GM21717 (cell line): ENCODE data around the gene ENAM.
"Not testable (repeated sequence)": the region's sequence is repeated elsewhere in the genome, so short reads cannot be mapped to it uniquely, and the experiment has no call there.

ENCODE experiments used
- ATAC-seq: cut with Tn5 transposase; IDR thresholded peaks from one replicate; pipeline ENCODE4 v1.9.1; 2021; ENCODE audit warnings: mild to moderate bottlenecking, moderate library complexity; ENCODE audit not compliant: unreplicated experiment

The ENAM gene

DNA sequence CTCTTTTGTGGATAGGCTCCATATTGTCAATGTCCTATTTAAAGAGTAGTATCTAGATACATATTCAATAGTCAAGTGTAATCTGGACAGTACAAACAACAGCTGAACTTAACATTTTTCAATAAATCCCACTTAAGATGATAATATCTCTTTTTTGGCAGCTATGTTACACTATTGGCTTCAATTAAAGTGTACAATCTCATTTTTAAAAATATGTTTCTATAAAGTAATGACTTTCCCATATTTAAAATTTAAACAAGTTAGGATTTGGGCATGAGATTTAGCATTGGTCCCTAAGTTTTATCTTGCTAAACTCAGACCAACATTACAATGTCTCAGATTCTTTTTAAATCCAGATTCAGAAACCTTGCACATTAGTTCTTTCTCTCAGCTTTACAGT lies 45.6 kb downstream of the ENAM start:
- ATAC-seq, result no peak

DNA sequence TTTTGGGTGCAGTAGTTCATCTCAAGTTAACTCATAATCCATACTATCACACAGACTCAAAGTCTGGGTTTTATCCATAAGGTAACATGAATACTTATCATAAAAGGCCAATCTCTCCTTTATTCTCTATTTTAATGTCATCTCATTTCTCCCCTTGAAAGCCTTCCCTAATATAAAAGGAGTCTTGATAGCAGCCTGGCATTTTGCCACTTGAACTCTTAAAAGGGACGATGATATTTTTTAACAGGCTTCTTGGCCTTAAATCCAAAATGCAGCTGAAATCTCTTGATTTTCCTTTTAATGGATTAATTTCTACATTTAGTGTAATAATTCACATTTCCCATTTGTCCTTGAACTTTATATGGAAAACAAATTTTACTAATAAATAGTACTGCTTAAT lies 46.2 kb downstream of the ENAM start:
- ATAC-seq, result no peak

GRCh38 chr4:70676554-70677090 lies 48.1 kb downstream of the ENAM start:
- no peak for ATAC-seq

DNA sequence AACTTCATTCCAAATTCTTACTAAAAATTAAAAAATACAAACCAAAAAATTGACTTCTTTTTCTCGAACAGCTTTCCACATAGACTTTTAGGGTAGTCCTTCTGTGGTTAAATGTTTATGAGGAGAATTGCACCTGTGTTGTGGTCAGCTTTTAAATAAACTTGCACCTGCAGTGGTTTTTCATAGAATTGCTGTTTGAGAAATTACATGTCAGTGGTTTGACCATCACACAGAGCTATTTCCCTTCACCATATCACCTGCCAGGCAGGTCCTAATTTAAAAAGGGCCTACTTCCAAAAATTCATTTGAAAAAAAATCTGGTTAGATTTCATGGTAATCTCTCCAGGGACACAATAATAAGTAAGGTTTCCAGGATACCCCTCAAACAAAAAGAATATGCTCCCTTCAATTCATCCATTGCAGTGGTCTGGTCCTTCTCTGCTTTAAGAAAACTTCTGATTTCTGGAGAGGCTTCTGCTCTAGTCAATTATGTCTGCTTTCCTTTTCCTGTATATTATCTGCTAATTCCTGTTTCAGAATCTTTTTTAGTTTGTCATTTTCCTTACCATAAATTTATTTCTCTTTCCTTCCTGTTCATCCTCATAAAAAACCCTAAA lies 49.9 kb downstream of the ENAM start:
- peak; percentile 75 for ATAC-seq

DNA sequence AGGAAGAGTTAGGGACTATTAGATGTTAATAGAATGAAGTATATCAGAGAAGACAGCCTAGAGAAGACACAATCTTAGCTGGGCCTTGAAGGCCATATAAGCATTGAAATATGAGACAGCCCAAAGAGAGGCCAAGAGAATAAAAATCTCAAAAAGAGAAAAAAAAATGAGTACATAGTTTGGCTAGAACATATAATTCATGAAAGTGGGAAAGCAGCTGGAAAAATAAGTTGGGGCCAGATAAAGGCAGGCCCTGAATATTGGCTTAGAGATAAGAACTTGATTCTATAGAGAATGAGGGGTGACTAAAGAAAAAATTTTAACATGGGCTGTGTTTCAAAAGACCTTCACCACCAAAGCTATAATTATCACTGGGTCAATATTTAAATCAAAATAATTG lies 52.4 kb downstream of the ENAM start:
- no peak for ATAC-seq

- ATAC-seq, result peak; percentile 44
These were observed 53.2 kb downstream of the ENAM start for GRCh38 chr4:70681704-70682103.

DNA sequence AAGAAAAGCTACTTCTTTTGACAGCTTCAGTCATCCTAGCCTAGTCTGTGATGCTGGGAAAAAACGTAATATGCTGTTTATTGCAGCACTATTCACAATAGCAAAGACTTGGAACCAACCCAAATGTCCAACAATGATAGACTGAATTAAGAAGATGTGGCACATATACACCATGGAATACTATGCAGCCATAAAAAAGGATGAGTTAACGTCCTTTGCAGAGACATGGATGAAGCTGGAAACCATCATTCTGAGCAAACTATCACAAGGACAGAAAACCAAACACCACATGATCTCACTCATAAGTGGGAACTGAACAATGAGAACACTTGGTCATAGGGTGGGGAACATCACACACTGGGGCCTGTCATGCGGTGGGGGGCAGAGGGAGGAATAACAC lies 53.6 kb downstream of the ENAM start:
- not testable (repeated sequence) for ATAC-seq

DNA sequence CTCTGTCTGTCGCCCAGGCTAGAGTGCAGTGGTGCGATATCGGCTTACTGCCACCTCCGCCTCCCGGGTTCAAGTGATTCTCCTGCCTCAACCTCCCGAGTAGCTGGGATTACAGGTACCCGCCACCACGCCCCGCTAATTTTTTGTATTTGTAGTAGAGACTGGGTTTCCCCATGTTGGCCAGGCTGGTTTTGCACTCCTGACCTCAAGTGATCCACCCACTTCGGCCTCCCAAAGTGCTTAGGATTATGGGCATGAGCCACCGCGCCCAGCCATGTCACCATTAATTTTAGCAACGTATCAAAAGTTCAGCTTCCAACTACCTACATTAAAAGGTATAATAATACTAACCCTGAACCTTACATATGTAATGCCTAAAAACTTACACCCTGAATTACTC lies 58.8 kb downstream of the ENAM start:
- peak; percentile 6 for ATAC-seq

DNA sequence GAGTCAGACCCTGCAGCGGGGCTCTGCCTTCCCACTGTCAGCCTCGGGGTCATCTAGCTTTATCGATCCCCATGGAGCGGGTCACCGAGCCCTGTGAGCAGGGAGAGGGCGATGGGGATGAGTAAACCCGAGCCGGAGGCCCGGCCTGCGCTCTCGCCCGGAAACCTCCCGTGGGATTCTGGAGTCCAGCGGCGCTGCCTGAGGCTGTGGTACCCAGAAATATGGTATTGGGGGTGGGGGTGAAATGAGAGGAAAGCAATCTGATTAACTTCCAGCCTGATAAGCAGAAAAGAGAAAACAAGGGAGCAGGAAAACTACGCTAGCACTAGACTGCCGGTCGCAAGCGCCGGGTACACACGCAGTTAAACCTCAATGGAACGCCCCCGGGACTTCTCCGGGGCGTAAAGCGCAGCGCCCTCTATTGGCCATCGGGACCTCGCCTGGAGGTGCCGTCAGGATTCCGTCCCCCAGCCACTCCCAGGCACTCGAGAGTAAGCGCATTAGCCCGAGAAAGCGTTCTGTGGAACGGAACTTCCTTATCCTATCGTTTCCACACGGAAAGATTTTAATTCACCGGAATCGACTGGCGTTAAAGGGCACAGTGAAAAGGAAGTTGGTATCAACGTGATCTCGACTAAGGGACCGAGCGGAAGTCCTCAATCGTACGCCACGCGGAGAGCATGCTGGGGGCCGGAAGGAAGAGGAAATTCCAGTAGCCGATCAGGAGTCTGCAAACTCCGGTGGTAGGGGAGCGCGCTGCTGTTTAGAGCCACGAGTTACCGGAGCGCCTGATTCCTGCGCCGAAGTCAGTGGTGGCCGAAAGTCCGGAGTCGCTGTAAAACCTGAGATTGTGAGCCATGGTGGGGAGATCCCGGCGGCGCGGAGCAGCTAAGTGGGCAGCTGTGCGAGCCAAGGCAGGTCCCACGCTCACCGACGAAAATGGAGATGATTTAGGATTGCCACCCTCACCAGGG lies 59.6 kb downstream of the ENAM start, which contains the start of gene UTP3:
Gene UTP3, plus strand, starts transcription at position 712 of the 974 bp plus-strand sequence. Its CDS starts 146 bp downstream, at position 858.
- ATAC-seq, result peak; percentile 95

- peak; percentile 1 for ATAC-seq
These were observed 60.3 kb downstream of the ENAM start for GRCh38 chr4:70688795-70689231.

- no peak for ATAC-seq
These were observed 63.1 kb downstream of the ENAM start for GRCh38 chr4:70691661-70692060.

DNA sequence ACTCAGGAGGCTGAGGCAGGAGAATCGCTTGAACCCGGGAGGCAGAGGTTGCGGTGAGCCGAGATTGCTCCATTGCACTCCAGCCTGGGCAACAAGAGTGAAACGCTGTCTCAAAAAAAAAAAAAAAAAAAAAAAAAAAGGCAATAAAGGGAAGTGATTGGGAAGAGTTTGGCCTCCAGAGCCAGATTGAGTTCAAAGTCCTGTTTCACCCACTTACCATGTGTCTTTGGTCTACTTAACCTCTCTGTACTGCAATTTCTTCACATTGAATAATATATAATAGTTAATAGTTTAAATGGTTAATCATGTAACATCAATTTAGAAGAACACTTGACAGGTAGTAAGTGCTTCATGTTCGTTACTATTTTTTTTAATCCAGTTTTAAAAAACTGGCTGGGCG lies 66.1 kb downstream of the ENAM start:
- ATAC-seq, result not testable (repeated sequence)
